ENCODE data around the gene GIT2.

Gene GIT2

GRCh38 chr12:109995686-109996482 is at the start of gene GIT2:
Gene GIT2, minus strand, starts transcription at chr12:109996368. Its CDS starts 144 bp downstream, at chr12:109996224.
- H3K27ac Mint-ChIP-seq, result peak within 1 kb of the TSS; percentile 94
- peaks cover 19% of the 10 kb centered on the region for H3K36me3 Mint-ChIP-seq (ENCODE audit: low read depth)
- H3K4me3 Mint-ChIP-seq, result peak within 1 kb of the TSS; percentile 95
- no peaks in the 10 kb centered on the region for H3K27me3 Mint-ChIP-seq
- peaks cover 63% of the 10 kb centered on the region for H3K4me1 Mint-ChIP-seq (ENCODE audit: low read depth)
- H3K9me3 Mint-ChIP-seq, result no peaks in the 10 kb centered on the region

GRCh38 chr12:110042264-110042663 is 46.1 kb upstream of the GIT2 start:
- Mint-ChIP-seq H3K27me3 (no peaks in the 10 kb centered on the region), H3K27ac (peak overlapping the region; percentile 77), H3K4me1 (ENCODE audit: low read depth) (peaks cover 59% of the 10 kb centered on the region), H3K9me3 (no peaks in the 10 kb centered on the region), H3K4me3 (no peak overlapping the region), H3K36me3 (ENCODE audit: low read depth) (peaks cover 42% of the 10 kb centered on the region)

GRCh38 chr12:110039085-110039807 is 43.1 kb upstream of the GIT2 start:
- Mint-ChIP-seq H3K36me3 (ENCODE audit: low read depth) (peaks cover 62% of the 10 kb centered on the region), H3K4me1 (ENCODE audit: low read depth) (peaks cover 46% of the 10 kb centered on the region), H3K27me3 (no peaks in the 10 kb centered on the region), H3K27ac (peak overlapping the region; percentile 85), H3K9me3 (no peaks in the 10 kb centered on the region), H3K4me3 (no peak overlapping the region)

GRCh38 chr12:110038741-110039084 is 42.5 kb upstream of the GIT2 start:
- Mint-ChIP-seq H3K27me3 (no peaks in the 10 kb centered on the region), H3K4me3 (no peak overlapping the region), H3K36me3 (ENCODE audit: low read depth) (peaks cover 64% of the 10 kb centered on the region), H3K27ac (peak overlapping the region; percentile 43), H3K4me1 (ENCODE audit: low read depth) (peaks cover 46% of the 10 kb centered on the region), H3K9me3 (no peaks in the 10 kb centered on the region)

GRCh38 chr12:110037315-110037714 is 41.1 kb upstream of the GIT2 start:
- H3K27ac Mint-ChIP-seq, result no peak overlapping the region

GRCh38 chr12:110035534-110036104 is 39.5 kb upstream of the GIT2 start:
- Mint-ChIP-seq H3K9me3 (no peaks in the 10 kb centered on the region), H3K27ac (peak overlapping the region; percentile 24)

More at GRCh38 chr12:110037315-110037714, 41.1 kb upstream of the GIT2 start:
- Mint-ChIP-seq H3K4me3 (no peak overlapping the region), H3K36me3 (ENCODE audit: low read depth) (peaks cover 65% of the 10 kb centered on the region), H3K9me3 (no peaks in the 10 kb centered on the region), H3K4me1 (ENCODE audit: low read depth) (peaks cover 37% of the 10 kb centered on the region), H3K27me3 (no peaks in the 10 kb centered on the region)

GRCh38 chr12:110033888-110034287 is 37.7 kb upstream of the GIT2 start:
- Mint-ChIP-seq H3K9me3 (no peaks in the 10 kb centered on the region), H3K4me1 (ENCODE audit: low read depth) (peaks cover 7% of the 10 kb centered on the region), H3K27me3 (no peaks in the 10 kb centered on the region), H3K27ac (no peak overlapping the region), H3K36me3 (ENCODE audit: low read depth) (peaks cover 56% of the 10 kb centered on the region), H3K4me3 (no peak overlapping the region)

More at GRCh38 chr12:110035534-110036104, 39.5 kb upstream of the GIT2 start:
- Mint-ChIP-seq H3K36me3 (ENCODE audit: low read depth) (peaks cover 59% of the 10 kb centered on the region), H3K4me1 (ENCODE audit: low read depth) (peaks cover 24% of the 10 kb centered on the region), H3K4me3 (no peak overlapping the region), H3K27me3 (no peaks in the 10 kb centered on the region)

GRCh38 chr12:110029290-110029815 is 33.2 kb upstream of the GIT2 start:
- H3K4me1 Mint-ChIP-seq (ENCODE audit: low read depth), result peaks cover 13% of the 10 kb centered on the region
- peak overlapping the region; percentile 11 for H3K27ac Mint-ChIP-seq
- H3K27me3 Mint-ChIP-seq, result no peaks in the 10 kb centered on the region
- peaks cover 50% of the 10 kb centered on the region for H3K36me3 Mint-ChIP-seq (ENCODE audit: low read depth)
- no peaks in the 10 kb centered on the region for H3K9me3 Mint-ChIP-seq
- no peak overlapping the region for H3K4me3 Mint-ChIP-seq

GRCh38 chr12:110028323-110028722 is 32.2 kb upstream of the GIT2 start:
- peaks cover 49% of the 10 kb centered on the region for H3K36me3 Mint-ChIP-seq (ENCODE audit: low read depth)
- H3K27ac Mint-ChIP-seq, result no peak overlapping the region
- peaks cover 13% of the 10 kb centered on the region for H3K4me1 Mint-ChIP-seq (ENCODE audit: low read depth)
- H3K4me3 Mint-ChIP-seq, result no peak overlapping the region
- H3K9me3 Mint-ChIP-seq, result no peaks in the 10 kb centered on the region
- H3K27me3 Mint-ChIP-seq, result no peaks in the 10 kb centered on the region

GRCh38 chr12:110024051-110024450 is 27.9 kb upstream of the GIT2 start:
- Mint-ChIP-seq H3K4me1 (ENCODE audit: low read depth) (peaks cover 13% of the 10 kb centered on the region), H3K36me3 (ENCODE audit: low read depth) (peaks cover 63% of the 10 kb centered on the region), H3K4me3 (no peak overlapping the region), H3K27ac (no peak overlapping the region), H3K9me3 (no peaks in the 10 kb centered on the region), H3K27me3 (no peaks in the 10 kb centered on the region)

GRCh38 chr12:110023059-110023980 is 27.2 kb upstream of the GIT2 start:
- Mint-ChIP-seq H3K4me1 (ENCODE audit: low read depth) (peaks cover 13% of the 10 kb centered on the region), H3K27ac (no peak overlapping the region), H3K36me3 (ENCODE audit: low read depth) (peaks cover 66% of the 10 kb centered on the region), H3K4me3 (no peak overlapping the region), H3K9me3 (no peaks in the 10 kb centered on the region), H3K27me3 (no peaks in the 10 kb centered on the region)

- no peak overlapping the region for H3K4me3 Mint-ChIP-seq
- peaks cover 55% of the 10 kb centered on the region for H3K36me3 Mint-ChIP-seq (ENCODE audit: low read depth)
- peaks cover 5% of the 10 kb centered on the region for H3K4me1 Mint-ChIP-seq (ENCODE audit: low read depth)
- H3K27ac Mint-ChIP-seq, result no peak overlapping the region
- no peaks in the 10 kb centered on the region for H3K27me3 Mint-ChIP-seq
- no peaks in the 10 kb centered on the region for H3K9me3 Mint-ChIP-seq
Measured at GRCh38 chr12:110020956-110021355, 24.8 kb upstream of the GIT2 start.

GRCh38 chr12:110015132-110015531 is 19.0 kb upstream of the GIT2 start:
- H3K4me3 Mint-ChIP-seq, result no peak overlapping the region
- no peaks in the 10 kb centered on the region for H3K9me3 Mint-ChIP-seq
- H3K27ac Mint-ChIP-seq, result peak overlapping the region; percentile 83
- H3K27me3 Mint-ChIP-seq, result no peaks in the 10 kb centered on the region
- H3K4me1 Mint-ChIP-seq (ENCODE audit: low read depth), result peaks cover 42% of the 10 kb centered on the region
- peaks cover 40% of the 10 kb centered on the region for H3K36me3 Mint-ChIP-seq (ENCODE audit: low read depth)

- Mint-ChIP-seq H3K27me3 (no peaks in the 10 kb centered on the region), H3K36me3 (ENCODE audit: low read depth) (peaks cover 33% of the 10 kb centered on the region), H3K9me3 (no peaks in the 10 kb centered on the region), H3K4me1 (ENCODE audit: low read depth) (peaks cover 65% of the 10 kb centered on the region), H3K27ac (peak overlapping the region; percentile 67), H3K4me3 (peak overlapping the region; percentile 4)
Measured at GRCh38 chr12:110012659-110013058, 16.5 kb upstream of the GIT2 start.

Data from stimulated activated naive CD8-positive, alpha-beta T cell treated with anti-CD3 and anti-CD28 coated beads, Interleukin-15, Interleukin-2, amounts not matched to agents 100 ng/mL and 50 ng/mL, for 24 hours (primary cell).